Thoracic aorta (tissue), 2 donors: ENCODE results near the gene ASIC2. TPM values are rescaled to one million over a fixed set of nuclear protein-coding genes. Genes with fewer than 3 reads are reported as not detected.

ENCODE experiments used
- ATAC-seq: fragments of 150-250 bp; one replicate; pipeline ENCODE4 v1.8.0; 2017; ENCODE audit warnings: low read depth; ENCODE audit not compliant: insufficient number of reproducible peaks, low FRiP score
- DNase-seq: peaks from one replicate; pipeline ENCODE4 v3.0.0-alpha.2; 2020; ENCODE audit warnings: low spot score
- H3K27ac ChIP-seq, 2 donors: fragments of 200-600 bp; sonication (generic); 1 replicate in 1 of 2; 2 replicates in 1 of 2; pipeline ENCODE4 v1.5.1; 2016; ENCODE audit warnings: mild to moderate bottlenecking in 2 of 2, moderate library complexity in 2 of 2
- H3K27me3 ChIP-seq: fragments of 200-600 bp; sonication (generic); replicated peaks from 2 replicates; pipeline ENCODE4 v1.6.0; 2016; ENCODE audit warnings: mild to moderate bottlenecking; ENCODE audit not compliant: insufficient read depth
- H3K36me3 ChIP-seq: fragments of 200-600 bp; sonication (generic); one replicate; pipeline ENCODE4 v1.5.1; 2016
- H3K4me1 ChIP-seq, 2 donors: fragments of 200-600 bp; sonication (generic); 1 replicate in 1 of 2; 2 replicates in 1 of 2; pipeline versions ENCODE4 v1.5.1 to v1.6.0; 2016; ENCODE audit warnings: low read depth in 2 of 2, mild to moderate bottlenecking in 1 of 2; ENCODE audit not compliant: control insufficient read depth in 1 of 2
- H3K4me3 ChIP-seq: fragments of 200-600 bp; sonication (generic); 2 replicates; pipeline ENCODE4 v1.5.1; 2016; ENCODE audit warnings: mild to moderate bottlenecking
- H3K9me3 ChIP-seq: fragments of 200-600 bp; sonication (generic); 2 replicates; pipeline ENCODE4 v1.5.1; 2016
- CTCF ChIP-seq: fragments of 200-600 bp; sonication (generic); IDR thresholded peaks from one replicate; pipeline ENCODE4 v1.5.1; 2019; ENCODE audit warnings: antibody characterized with exemption
- total RNA-seq, 2 donors: library from RNA; depleted of rRNA; stranded (reverse); fragments of >200 nt; gene quantifications; one replicate each; pipeline versions ENCODE4 v1.1.0 to v1.2.3, GENCODE V29; 2016

Gene ASIC2
- total RNA-seq, 2 donors from 2014 or later = 0.54 to 1.1 TPM

DNA sequence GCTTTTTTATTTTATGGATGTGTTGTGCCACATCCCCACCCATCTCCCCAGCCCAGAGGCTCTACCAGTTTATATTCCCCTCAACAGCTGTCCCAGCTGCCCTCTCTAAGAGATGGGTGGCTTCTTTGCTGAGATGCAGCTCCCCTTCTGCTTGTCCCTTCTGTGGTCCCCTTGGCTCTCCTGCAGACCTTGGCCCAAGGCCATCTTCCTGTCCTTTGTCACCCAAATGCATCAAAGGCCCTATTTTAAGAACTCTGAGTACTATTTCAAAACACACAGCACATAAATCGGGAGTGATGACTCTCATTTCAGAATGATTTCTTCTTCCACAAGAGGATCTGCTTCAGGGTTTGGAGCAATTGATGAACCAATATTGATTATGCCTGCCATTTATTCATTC lies 216.1 kb downstream of the ASIC2 start:
- DNase-seq (no peak), ATAC-seq (no peak)
- Histone ChIP-seq H3K36me3 (no peaks in the 10 kb centered on the region), H3K4me3 (no peak overlapping the region), H3K4me1 (no peaks in the 10 kb centered on the region), H3K27ac (no peak overlapping the region), H3K27me3 (no peaks in the 10 kb centered on the region), H3K9me3 (no peaks in the 10 kb centered on the region)
- no peak for TF ChIP-seq CTCF

GRCh38 chr17:33073416-33073815 lies 219.7 kb downstream of the ASIC2 start:
- ATAC-seq = no peak
- Histone ChIP-seq H3K4me3 (no peak overlapping the region), H3K27me3 (no peaks in the 10 kb centered on the region)

DNA sequence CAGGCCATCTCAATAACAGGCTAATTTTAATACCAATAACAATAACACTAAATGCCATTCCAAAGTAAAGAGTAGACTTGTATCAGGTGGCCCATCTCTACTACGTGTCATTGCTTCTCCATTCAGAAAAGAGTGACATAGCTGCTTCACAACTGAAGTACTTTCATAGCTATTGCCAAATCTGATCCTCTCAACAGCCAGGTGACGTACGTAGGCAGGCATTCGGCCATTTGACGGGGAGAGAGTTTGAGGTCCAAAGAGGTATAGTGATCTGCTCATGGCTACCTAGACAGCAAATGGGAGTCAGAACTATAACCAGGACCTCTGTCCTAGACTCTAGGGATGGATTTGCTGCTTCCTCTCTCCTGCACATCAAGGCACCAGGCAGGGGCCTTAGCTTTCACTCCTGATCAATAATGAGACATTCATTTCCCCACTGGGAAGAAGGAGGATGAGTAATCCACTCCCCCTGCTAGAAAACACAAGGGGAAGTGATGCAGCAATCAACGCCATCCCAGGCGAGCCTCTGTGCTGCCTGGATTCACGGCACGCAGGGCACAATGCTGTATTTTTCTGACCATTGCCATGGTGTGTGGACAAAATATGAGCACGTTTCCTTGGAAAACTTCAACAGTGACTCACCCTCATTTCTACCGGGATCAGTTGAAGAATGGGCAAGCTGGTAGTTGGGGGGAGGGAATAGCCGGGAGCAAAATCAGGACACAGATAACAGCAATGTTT lies 220.5 kb downstream of the ASIC2 start:
- no peak for TF ChIP-seq CTCF
- Histone ChIP-seq H3K9me3 (no peaks in the 10 kb centered on the region), H3K4me1 (no peaks in the 10 kb centered on the region), H3K27ac (no peak overlapping the region), H3K27me3 (no peaks in the 10 kb centered on the region), H3K4me3 (no peak overlapping the region), H3K36me3 (no peaks in the 10 kb centered on the region)
- no peak for ATAC-seq
- DNase-seq = no peak

More at GRCh38 chr17:33073416-33073815, 219.7 kb downstream of the ASIC2 start:
- no peaks in the 10 kb centered on the region for H3K4me1 ChIP-seq
- H3K36me3 ChIP-seq = no peaks in the 10 kb centered on the region
- no peak overlapping the region for H3K27ac ChIP-seq
- no peak for TF ChIP-seq CTCF
- DNase-seq = no peak
- no peaks in the 10 kb centered on the region for H3K9me3 ChIP-seq

DNA sequence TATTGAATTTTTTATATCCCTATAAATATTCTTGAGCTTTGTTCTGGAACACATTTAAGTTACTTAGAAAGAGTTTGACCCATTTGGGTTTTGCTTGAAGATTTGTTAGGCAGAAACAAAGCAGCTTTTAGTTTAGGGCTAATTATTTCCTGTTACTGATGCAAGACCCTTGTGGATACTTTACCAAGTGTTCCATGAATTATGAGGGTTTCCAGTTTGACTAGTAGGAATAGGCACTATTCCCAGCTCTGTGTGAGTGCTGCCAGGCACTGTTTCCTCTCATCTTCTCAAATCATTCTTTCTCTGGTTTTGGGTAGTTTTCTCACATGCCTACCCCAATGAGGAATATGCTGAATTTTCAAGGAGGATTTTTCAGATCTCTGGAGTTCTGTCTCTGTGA lies 221.4 kb downstream of the ASIC2 start:
- no peak for TF ChIP-seq CTCF
- Histone ChIP-seq H3K4me1 (no peaks in the 10 kb centered on the region), H3K27me3 (no peaks in the 10 kb centered on the region), H3K27ac (no peak overlapping the region), H3K9me3 (no peaks in the 10 kb centered on the region), H3K36me3 (no peaks in the 10 kb centered on the region), H3K4me3 (no peak overlapping the region)
- no peak for DNase-seq
- ATAC-seq = no peak

DNA sequence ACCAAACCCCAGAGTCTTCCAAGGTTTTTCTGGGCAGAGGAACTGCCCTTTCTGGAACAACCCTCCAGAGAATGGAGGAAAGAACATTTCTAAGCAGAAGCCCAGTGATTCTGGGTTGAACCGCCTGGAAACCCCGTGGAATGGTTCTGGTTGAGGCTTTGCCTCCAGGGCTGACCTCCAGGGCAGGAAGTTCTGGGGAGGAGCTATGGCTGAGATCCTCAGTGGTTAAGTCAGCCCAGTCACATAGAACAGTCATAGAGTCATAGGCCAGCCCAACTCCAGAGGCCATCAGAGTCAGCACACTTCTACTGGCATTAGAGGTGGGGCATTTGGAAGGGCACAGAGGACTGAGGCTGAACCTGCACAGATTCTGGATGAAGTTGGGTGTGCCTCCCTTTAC lies 235.5 kb downstream of the ASIC2 start:
- Histone ChIP-seq H3K4me3 (no peak overlapping the region), H3K27ac (no peak overlapping the region), H3K9me3 (no peaks in the 10 kb centered on the region), H3K36me3 (no peaks in the 10 kb centered on the region), H3K27me3 (no peaks in the 10 kb centered on the region), H3K4me1 (peaks cover 7 to 24% of the 10 kb centered on the region in 2 donors)
- ATAC-seq (no peak), DNase-seq (no peak)
- TF ChIP-seq CTCF = no peak
